ENCODE measurements around the gene SOX2. TPM values are rescaled to one million over a fixed set of nuclear protein-coding genes. Genes with fewer than 3 reads are reported as not detected.

The SOX2 gene
- not detected for total RNA-seq

DNA sequence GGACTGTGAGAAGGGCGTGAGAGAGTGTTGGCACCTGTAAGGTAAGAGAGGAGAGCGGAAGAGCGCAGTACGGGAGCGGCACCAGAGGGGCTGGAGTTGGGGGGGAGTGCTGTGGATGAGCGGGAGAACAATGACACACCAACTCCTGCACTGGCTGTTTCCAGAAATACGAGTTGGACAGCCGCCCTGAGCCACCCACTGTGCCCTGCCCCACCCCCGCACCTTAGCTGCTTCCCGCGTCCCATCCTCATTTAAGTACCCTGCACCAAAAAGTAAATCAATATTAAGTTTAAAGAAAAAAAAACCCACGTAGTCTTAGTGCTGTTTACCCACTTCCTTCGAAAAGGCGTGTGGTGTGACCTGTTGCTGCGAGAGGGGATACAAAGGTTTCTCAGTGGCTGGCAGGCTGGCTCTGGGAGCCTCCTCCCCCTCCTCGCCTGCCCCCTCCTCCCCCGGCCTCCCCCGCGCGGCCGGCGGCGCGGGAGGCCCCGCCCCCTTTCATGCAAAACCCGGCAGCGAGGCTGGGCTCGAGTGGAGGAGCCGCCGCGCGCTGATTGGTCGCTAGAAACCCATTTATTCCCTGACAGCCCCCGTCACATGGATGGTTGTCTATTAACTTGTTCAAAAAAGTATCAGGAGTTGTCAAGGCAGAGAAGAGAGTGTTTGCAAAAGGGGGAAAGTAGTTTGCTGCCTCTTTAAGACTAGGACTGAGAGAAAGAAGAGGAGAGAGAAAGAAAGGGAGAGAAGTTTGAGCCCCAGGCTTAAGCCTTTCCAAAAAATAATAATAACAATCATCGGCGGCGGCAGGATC, at the start of gene SOX2:
SOX2 (plus strand) TSS at position 601 of the 811 bp plus-strand sequence. CDS start 436 bp downstream, outside the sequence.
- ChIA-PET CTCF (no interaction called here), POLR2A (no interaction called here)

- POLR2A ChIA-PET, result no interaction called here
- CTCF ChIA-PET, result no interaction called here
Observed at GRCh38 chr3:181683563-181683962, 28.2 kb upstream of the SOX2 start.

DNA sequence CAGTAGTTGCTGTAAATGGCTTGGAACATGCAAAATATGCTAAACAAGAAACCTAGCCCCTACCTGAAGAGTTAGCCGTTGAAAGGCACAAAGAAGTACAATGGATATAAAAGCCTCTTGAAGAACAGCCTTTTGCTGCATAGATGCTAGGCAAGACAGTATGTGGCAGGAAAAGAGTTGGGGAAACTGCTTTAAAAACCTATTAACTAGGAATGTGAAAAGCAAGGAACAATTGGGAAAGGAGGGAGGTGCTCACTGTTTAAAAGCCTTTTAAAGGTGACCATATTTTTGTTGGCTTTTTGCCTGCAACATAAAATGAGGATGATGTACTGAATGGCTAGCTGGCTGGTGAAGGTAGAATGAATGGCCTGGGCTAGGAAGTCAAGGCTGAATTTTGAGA, 24.5 kb upstream of the SOX2 start:
- ChIA-PET POLR2A (no interaction called here), CTCF (no interaction called here)

GRCh38 chr3:181687731-181688130, 24.0 kb upstream of the SOX2 start:
- POLR2A ChIA-PET, result no interaction called here

DNA sequence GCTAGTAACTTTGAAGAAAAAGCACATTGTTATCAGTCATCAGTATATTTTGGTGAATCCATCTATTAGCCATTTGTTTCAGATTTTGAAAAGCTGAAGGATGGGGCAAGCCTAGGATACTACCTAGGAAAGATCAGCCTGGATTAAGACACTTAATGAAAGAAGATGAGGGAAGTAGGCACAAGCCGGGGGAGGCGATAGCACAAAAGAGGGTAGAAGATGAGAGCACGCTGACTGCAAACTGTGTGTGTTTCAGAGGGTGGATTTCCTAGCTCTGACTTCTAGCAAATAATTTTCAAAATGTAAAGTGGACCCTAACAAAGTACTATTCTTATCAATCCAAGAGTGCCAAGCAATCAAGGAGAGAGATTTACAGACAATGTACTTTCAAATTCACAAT, 22.2 kb upstream of the SOX2 start:
- POLR2A ChIA-PET, result no interaction called here
- CTCF ChIA-PET, result no interaction called here

More at GRCh38 chr3:181687731-181688130, 24.0 kb upstream of the SOX2 start:
- CTCF ChIA-PET, result no interaction called here

DNA sequence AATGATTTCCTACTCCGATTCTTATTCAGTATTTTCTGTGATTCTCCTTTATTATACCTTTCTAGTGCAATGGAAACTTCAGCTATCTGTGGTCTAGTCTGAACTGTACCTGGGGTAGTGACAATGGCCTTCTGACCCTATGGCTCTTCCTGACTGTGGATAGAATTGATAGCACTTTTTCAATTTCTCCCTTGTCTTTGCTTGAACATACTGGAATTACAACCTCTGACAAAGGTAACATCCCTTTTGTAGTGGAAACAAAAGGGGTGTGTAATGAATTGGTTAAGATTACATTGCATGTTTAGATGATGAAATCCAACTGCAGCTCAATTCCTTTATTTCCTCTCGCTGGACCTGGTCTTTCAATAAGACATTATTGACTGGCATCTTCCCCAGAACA, 21.0 kb upstream of the SOX2 start:
- POLR2A ChIA-PET, result no interaction called here

DNA sequence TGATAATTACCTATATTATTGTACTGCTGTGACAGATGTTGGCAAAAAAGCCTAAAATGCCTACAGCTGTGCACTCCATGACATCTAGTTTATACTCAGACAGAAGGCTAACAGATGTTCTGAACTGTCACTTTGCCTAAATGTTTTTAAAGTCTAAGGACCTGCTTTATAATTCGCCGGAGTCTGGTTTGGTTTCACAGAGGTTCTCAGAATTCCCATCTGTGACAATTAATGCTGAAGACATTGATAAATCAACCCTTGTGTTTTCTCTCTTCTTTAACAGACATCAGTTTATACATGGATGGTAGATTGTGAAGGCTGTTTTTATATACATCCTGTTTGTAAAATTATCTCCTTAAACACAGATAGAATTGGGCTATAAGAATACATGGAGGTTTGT, 19.8 kb upstream of the SOX2 start:
- CTCF ChIA-PET, result no interaction called here
- POLR2A ChIA-PET, result no interaction called here

More for the DNA sequence above, 21.0 kb upstream of the SOX2 start:
- CTCF ChIA-PET, result no interaction called here

- POLR2A ChIA-PET, result no interaction called here
- CTCF ChIA-PET, result no interaction called here
Observed at GRCh38 chr3:181692311-181693145, 19.2 kb upstream of the SOX2 start.

- ChIA-PET POLR2A (no interaction called here), CTCF (no interaction called here)
Observed at GRCh38 chr3:181693280-181693679, 18.4 kb upstream of the SOX2 start.

GRCh38 chr3:181694805-181695660, 16.7 kb upstream of the SOX2 start:
- CTCF ChIA-PET, result no interaction called here

GRCh38 chr3:181695661-181696491, 15.8 kb upstream of the SOX2 start:
- CTCF ChIA-PET, result no interaction called here
- POLR2A ChIA-PET, result no interaction called here

More at GRCh38 chr3:181694805-181695660, 16.7 kb upstream of the SOX2 start:
- POLR2A ChIA-PET, result no interaction called here

DNA sequence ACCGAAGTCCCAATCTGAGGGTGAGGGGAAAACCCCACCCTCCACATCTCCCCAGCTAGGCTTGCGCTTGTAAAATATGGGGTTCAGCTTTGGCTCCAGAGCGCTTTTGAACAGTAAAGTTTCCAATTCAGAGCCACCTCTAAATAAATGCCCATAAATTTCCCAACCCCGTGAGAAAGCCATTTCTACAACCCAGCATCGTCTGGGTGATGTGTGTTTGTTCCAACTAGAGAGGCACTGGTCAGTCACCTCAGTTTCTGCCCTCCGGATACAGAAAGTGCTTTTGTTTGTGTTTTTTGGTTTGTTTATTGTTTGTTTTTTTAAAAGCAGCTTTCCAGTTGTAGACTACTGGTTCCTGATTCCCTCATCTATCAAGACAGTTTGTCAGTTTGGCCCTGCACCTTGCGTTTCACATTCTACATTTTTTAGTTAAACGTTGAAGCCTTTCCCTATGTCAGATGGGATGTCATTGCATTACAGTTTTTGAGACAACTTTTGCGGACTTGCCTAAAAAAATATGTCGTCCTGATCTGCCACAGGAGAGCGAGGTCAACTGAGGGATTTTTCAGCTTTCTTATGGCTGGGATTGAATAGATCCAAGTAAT, 15.0 kb upstream of the SOX2 start:
- ChIA-PET POLR2A (no interaction called here), CTCF (no interaction called here)

DNA sequence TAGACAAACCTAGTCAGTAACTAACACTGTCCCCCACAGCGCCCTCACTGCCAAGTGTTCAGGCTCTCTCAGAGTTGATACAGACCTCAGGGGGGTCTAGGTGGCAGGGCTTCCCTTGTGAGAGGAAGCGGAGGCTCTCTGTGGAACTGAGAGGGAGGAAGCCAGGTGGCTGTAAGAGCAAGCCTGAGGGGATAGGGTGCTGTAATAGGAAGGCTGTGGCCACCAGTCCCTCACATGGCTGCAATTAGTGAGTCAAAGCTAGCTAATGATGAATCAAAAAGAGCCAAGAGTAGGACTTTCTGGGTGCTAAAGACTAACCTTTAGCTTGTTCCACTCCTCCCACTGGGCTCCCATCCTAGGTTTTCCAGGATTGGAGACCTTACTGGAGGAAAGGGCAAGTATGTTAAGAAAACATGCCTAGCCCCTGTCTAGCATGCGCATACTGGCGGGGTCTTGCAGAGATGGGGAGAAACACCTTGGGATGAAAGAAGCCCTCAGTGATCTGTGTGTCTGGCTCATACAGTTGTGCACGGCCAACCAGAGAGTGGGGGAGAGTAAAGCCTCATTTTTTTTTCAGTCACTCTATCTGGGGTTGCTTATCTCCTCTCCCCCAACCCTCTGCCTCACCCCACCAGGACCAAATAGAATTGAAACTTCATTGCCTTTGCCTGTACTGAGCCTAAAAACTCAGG, 13.3 kb upstream of the SOX2 start:
- CTCF ChIA-PET, result no interaction called here
- POLR2A ChIA-PET, result no interaction called here

DNA sequence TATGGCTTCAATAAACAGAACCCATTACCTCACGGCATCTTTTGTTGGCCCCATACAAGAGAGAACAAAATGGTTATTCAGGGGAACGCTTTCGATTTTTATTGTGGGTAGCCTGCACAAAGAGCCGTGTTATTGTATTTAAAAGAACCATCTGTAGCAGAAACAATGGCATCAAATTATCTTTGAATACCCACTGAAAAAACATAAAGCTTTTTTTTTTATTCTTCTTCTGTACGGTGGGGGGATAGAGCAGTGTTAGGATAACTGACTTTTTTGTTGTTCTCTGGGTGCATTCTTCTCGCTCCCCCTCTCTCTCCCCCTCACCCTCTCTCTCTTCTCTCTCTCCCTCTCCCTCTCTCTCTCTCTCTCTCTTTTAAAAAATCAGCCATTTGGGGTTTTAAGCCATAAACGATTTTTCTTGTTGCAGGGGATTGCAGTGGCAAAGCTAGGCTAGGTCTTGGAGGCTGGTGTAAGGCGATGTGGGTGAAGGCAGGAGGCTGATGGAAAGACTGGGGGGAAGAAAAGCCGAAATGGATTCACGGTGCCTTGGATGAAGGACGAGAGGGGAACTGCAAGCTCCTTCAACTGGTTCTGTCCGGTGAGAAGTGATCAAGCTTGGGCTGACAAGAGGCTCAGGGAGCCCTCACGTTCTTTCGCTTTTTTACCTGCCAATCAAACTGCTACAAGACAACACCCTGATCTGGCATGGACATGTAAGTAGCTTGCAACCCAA, 12.4 kb upstream of the SOX2 start:
- ChIA-PET CTCF (interaction anchor here (1.7 kb wide), 1 partner anchor 21 kb away, joined by 3 read pairs; no protein-coding TSS in a partner anchor), POLR2A (no interaction called here)

DNA sequence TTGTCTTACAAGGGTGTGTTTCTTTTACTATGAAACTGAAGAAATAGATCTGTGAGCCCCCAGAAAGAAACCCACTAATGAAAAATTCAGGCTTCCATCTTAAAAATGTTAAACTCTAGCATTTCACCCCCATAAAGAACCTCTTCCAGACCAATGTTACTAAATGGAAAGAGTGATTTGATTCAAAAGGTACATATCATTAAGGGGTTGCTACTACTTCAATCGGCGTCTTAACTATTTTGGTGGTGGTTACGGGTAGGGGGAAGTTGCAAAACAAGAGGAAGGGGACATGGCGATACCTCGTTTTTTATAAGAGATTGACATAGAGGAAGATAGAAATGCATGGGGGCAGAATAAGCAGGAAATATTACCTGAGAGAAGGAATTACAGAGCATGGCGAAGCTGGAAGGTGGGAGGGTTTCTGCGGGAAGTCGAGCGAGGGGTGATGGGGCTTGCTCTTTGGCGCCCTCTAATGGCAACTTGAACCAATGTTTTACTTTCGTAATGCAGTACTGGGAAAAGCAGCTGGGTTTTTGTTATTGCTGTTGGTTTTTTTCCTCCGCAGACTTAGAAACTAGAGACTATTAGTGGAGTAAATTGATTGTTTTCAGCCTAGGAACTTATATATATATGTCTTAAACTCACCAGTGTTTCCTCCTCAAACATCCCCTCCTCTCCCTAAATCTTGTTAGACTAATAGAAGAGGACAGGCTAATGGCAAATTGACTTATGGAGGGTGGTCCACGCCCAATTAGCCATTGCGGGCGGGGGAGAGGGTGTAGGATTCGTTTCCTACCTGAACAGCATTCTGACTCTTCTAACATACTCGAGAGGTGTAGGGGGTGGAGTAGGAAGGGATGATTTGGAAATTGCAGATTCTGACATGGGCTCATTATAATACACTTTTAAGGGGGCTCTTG, 11.3 kb upstream of the SOX2 start:
- ChIA-PET POLR2A (no interaction called here), CTCF (interaction anchor here (0.7 to 1.7 kb wide), 3 partner anchors 20 to 983 kb away, joined by 3 to 5 read pairs (median 3); no protein-coding TSS in a partner anchor)

DNA sequence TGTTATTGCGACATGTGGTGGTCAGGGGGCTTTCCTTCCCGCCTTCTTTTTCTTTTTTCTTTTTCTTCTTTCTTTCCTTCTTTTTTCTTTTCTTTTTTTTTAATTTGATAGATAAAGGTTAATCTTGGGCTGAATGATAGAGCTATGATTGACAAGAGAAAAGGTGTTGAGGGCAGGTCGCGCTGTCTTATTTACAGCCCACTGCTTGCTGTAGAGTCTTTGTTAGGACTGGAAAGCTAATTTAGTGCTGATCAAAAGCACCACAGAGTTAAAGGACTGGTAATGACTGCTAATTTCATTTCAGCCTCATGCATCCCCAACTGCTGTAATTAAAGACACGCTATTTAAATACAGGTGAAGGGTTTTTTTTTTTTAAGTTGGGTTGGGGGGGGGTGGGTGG, 10.6 kb upstream of the SOX2 start:
- ChIA-PET CTCF (interaction anchor here (0.7 to 1.7 kb wide), 5 partner anchors 12 to 982 kb away, joined by 3 to 5 read pairs (median 3); no protein-coding TSS in a partner anchor), POLR2A (no interaction called here)
